ENCODE measurements around the gene KIAA0319L.
A peak's percentile ranks its signal among the peaks of the same experiment; 100 is the strongest.

The KIAA0319L gene

GRCh38 chr1:35535243-35535642 is 22.0 kb downstream of the KIAA0319L start:
- no peak for DNase-seq

GRCh38 chr1:35533586-35533985 is 23.6 kb downstream of the KIAA0319L start:
- no peak for DNase-seq

GRCh38 chr1:35532497-35533223 is 24.5 kb downstream of the KIAA0319L start:
- no peak for DNase-seq

- no peak for DNase-seq
Observed at GRCh38 chr1:35531368-35531767, 25.8 kb downstream of the KIAA0319L start.

- DNase-seq = no peak
Observed at GRCh38 chr1:35530946-35531345, 26.3 kb downstream of the KIAA0319L start.

GRCh38 chr1:35530168-35530567 is 27.0 kb downstream of the KIAA0319L start:
- no peak for DNase-seq

GRCh38 chr1:35524106-35524505 is 33.1 kb downstream of the KIAA0319L start:
- DNase-seq = no peak

GRCh38 chr1:35519432-35519831 is 37.8 kb downstream of the KIAA0319L start:
- no peak for DNase-seq

- DNase-seq = no peak
Observed at GRCh38 chr1:35518183-35518582, 39.0 kb downstream of the KIAA0319L start.

GRCh38 chr1:35511305-35511704 is 45.9 kb downstream of the KIAA0319L start:
- DNase-seq = no peak

GRCh38 chr1:35509558-35509957 is 47.6 kb downstream of the KIAA0319L start:
- no peak for DNase-seq

- DNase-seq = no peak
Observed at GRCh38 chr1:35507947-35508346, 49.3 kb downstream of the KIAA0319L start.

- DNase-seq = no peak
Observed at GRCh38 chr1:35506960-35507912, 50.0 kb downstream of the KIAA0319L start.

GRCh38 chr1:35505911-35506798 is 51.0 kb downstream of the KIAA0319L start:
- DNase-seq = peak; percentile 41 to 59

- no peak for DNase-seq
Observed at GRCh38 chr1:35502242-35502641, 55.0 kb downstream of the KIAA0319L start.

- no peak for DNase-seq
Observed at GRCh38 chr1:35500439-35500838, 56.8 kb downstream of the KIAA0319L start.

GRCh38 chr1:35499652-35500176 is 57.5 kb downstream of the KIAA0319L start:
- no peak for DNase-seq

- DNase-seq = no peak
Observed at GRCh38 chr1:35499231-35499630, 58.0 kb downstream of the KIAA0319L start.

GRCh38 chr1:35497571-35497970 is 59.6 kb downstream of the KIAA0319L start:
- no peak for DNase-seq

- DNase-seq = no peak
Observed at GRCh38 chr1:35490250-35490649, 67.0 kb downstream of the KIAA0319L start.

- no peak for DNase-seq
Observed at GRCh38 chr1:35488336-35488735, 68.9 kb downstream of the KIAA0319L start.

GRCh38 chr1:35486858-35487408 is 70.3 kb downstream of the KIAA0319L start:
- no peak for DNase-seq

Measured in activated T-cell treated with anti-CD3 and anti-CD28 coated beads, Interleukin-2, amount 50 U/mL, for 48 hours (primary cell).